GM19193 (cell line): Measurements from ENCODE around the gene GLMN.

Source experiments
- POLR2A ChIP-seq: IDR thresholded peaks from 4 replicates; pipeline ENCODE4 v1.6.1; 2011; ENCODE audit not compliant: insufficient read depth, insufficient read length; ENCODE audit errors: extremely low read depth

Gene GLMN

GRCh38 chr1:92298573-92299476 lies at the start of gene GLMN, which contains the start of gene RPAP2:
TSS of gene GLMN (minus strand) at chr1:92298987. CDS start at chr1:92297999, 988 bp downstream.
TSS of gene RPAP2 (plus strand) at chr1:92299059. CDS start at chr1:92299074, 15 bp downstream.
- TF ChIP-seq POLR2A: peak; percentile 94

- no peak for TF ChIP-seq POLR2A
Measured at GRCh38 chr1:92346866-92347640, 48.3 kb upstream of the GLMN start.

DNA sequence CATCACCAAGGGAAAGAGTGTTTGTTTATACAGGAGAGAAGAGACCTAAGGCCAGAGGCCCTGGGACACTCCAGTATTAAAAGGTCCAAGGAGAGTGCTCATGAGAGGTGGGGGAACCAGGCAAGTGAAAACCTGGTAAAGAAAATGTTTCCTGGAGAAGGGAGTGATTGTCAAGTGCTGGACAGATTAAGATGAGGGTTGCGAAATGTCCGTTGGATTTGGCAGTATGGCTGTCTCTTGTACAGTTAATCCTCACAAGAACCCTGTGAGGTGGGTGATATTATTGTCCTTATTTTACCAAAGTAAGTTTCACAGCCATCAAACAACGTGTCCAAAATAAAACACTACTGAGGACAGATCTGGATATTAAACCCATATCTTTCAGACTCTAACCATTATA lies 44.3 kb upstream of the GLMN start:
- no peak for TF ChIP-seq POLR2A

DNA sequence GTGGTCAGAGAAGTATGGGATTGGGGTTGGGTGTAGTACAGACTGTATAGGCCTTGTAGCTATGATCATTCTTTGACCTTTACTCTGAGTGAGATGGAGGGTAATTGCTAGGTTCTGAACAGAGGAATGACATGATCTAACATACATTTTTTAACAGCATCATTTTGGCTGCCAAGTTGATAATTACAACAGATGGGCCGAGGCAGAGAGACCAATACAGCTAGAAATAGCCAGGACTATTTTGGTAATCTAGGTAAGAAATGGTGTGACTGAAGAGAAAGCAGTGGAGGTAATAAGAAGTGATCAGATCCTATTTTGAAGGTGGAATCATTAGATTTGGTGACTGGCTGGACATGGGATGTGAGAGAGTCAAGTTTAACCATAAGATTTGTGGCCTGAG lies 43.6 kb upstream of the GLMN start:
- no peak for TF ChIP-seq POLR2A

DNA sequence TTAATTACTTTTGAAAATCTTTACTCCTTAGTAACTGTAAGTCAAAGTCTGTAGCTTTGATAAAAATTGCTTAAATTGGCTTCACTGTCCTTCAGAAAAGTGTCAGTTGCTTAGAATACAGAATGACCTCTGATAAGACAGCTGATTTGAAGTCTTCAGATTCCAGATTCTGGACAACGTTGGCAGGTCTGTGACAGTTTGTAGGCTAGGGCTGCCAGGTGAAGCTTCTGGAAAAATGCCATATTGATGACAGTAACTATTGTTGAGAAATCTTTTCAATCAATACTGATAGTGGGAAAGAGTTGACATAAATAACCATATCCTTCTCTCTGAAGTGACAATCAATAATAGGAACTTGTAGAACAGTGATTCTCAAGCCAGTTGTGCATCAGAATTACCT lies 41.4 kb upstream of the GLMN start:
- TF ChIP-seq POLR2A: no peak

- no peak for TF ChIP-seq POLR2A
Measured at GRCh38 chr1:92333668-92334067, 34.9 kb upstream of the GLMN start.

GRCh38 chr1:92329347-92330129 lies 30.8 kb upstream of the GLMN start:
- TF ChIP-seq POLR2A: no peak

DNA sequence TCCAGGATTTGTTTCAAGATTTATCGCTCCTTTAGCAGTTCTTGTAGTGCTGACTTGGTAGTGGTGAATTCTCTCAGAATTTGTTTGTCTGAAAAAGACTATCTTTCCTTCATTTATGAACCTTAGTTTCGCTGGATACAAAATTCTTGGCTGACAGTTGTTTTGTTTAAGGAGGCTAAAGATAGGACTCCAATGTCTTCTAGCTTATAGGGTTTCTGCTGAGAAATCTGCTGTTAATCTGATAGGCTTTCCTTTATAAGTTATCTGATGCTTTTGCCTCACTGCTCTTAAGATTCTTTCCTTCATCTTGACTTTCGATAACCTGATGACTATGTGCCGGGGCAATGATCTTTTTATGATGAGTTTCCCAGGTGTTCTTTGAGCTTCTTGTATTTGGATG lies 29.0 kb upstream of the GLMN start:
- no peak for TF ChIP-seq POLR2A

GRCh38 chr1:92326681-92327080 lies 27.9 kb upstream of the GLMN start:
- TF ChIP-seq POLR2A: no peak

GRCh38 chr1:92324784-92325183 lies 26.0 kb upstream of the GLMN start:
- no peak for TF ChIP-seq POLR2A

- TF ChIP-seq POLR2A: no peak
Measured at GRCh38 chr1:92323473-92324453, 25.0 kb upstream of the GLMN start.

GRCh38 chr1:92317836-92318493 lies 19.2 kb upstream of the GLMN start:
- no peak for TF ChIP-seq POLR2A
